Neural crest cell (in vitro differentiated cells): ENCODE data around the gene CEP19. TPM values are rescaled to one million over a fixed set of nuclear protein-coding genes. Genes with fewer than 3 reads are reported as not detected.

Source experiments
- DNase-seq: peaks from one replicate; pipeline ENCODE4 v3.0.0; 2021; ENCODE audit warnings: low read depth, mixed read lengths, low spot score
- H3K27ac Mint-ChIP-seq: one replicate; pipeline ENCODE4 v1.8.0; 2021; ENCODE audit warnings: mild to moderate bottlenecking, mixed read lengths; ENCODE audit not compliant: unreplicated experiment
- H3K27me3 Mint-ChIP-seq: 2 replicates; pipeline ENCODE4 v1.8.0; 2021; ENCODE audit warnings: low read depth, mild to moderate bottlenecking, mixed read lengths
- H3K36me3 Mint-ChIP-seq: 2 replicates; pipeline ENCODE4 v1.8.0; 2021; ENCODE audit warnings: low read depth, mild to moderate bottlenecking, mixed read lengths
- H3K4me1 Mint-ChIP-seq: 2 replicates; pipeline ENCODE4 v1.8.0; 2021; ENCODE audit warnings: mixed read lengths
- H3K4me3 Mint-ChIP-seq: one replicate; pipeline ENCODE4 v1.8.0; 2021; ENCODE audit warnings: mild to moderate bottlenecking, mixed read lengths
- H3K9me3 Mint-ChIP-seq: 2 replicates; pipeline ENCODE4 v1.8.0; 2021; ENCODE audit warnings: mixed read lengths
- total RNA-seq: library from RNA; stranded (reverse); gene quantifications from 2 replicates; pipeline ENCODE4 v1.2.1, GENCODE V29; 2021
- TF ChIP-seq, protein P1 (sequence below): fragments of 200-600 bp; sonication (generic); conservative IDR thresholded peaks from 2 replicates; pipeline ENCODE4 v1.5.0; 2021; ENCODE audit warnings: antibody characterized with exemption, mild to moderate bottlenecking

Gene CEP19
- total RNA-seq, 1 donor from 2014 or later, result 6.3 TPM

GRCh38 chr3:196706327-196706726 lies 5.7 kb downstream of the CEP19 start:
- H3K4me3 Mint-ChIP-seq, result no peak overlapping the region
- no peaks in the 10 kb centered on the region for H3K27me3 Mint-ChIP-seq
- no peak overlapping the region for H3K27ac Mint-ChIP-seq
- H3K9me3 Mint-ChIP-seq, result no peaks in the 10 kb centered on the region
- peaks cover 1% of the 10 kb centered on the region for H3K4me1 Mint-ChIP-seq
- DNase-seq, result no peak
- TF ChIP-seq, protein P1, sequence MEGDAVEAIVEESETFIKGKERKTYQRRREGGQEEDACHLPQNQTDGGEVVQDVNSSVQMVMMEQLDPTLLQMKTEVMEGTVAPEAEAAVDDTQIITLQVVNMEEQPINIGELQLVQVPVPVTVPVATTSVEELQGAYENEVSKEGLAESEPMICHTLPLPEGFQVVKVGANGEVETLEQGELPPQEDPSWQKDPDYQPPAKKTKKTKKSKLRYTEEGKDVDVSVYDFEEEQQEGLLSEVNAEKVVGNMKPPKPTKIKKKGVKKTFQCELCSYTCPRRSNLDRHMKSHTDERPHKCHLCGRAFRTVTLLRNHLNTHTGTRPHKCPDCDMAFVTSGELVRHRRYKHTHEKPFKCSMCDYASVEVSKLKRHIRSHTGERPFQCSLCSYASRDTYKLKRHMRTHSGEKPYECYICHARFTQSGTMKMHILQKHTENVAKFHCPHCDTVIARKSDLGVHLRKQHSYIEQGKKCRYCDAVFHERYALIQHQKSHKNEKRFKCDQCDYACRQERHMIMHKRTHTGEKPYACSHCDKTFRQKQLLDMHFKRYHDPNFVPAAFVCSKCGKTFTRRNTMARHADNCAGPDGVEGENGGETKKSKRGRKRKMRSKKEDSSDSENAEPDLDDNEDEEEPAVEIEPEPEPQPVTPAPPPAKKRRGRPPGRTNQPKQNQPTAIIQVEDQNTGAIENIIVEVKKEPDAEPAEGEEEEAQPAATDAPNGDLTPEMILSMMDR, result no peak
- H3K36me3 Mint-ChIP-seq, result no peaks in the 10 kb centered on the region

DNA sequence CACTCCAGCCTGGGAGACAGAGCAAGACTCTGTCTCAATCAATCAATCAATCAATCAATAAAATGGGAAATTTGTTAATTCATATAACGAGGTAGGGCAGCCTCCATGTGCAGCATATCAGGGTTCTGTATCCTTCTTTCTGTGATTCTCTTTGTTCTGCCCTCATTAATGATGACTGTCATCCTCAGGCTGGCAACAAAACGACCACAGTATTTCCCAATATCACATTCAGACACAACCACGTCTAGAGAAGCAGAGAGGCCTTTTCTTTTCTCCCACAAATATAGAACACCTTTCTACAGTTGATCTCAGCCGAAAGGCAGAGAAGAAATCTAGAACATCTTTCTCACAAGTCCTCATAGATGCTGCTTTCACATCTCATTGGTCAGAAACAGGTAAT lies 11.2 kb downstream of the CEP19 start:
- TF ChIP-seq, protein P1, result no peak

DNA sequence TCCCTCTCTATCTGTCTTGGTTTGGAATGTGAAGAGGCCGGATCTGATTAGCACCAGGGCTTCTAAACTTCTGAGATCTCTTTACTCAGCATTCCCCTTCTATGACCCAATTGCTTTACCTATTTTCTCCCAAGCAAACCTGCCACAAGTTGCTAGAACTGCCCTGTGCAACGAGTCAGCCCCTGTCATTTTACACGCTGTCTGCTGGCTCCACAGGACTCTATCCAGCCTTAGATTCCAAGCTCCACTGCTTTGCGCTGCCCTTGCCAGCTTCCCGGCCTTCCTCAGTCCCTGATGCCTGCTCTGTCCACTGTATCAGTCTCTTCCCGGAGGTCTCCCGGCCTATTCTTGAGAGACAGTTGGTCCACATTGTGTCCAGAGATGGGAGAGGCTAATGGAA lies 12.3 kb downstream of the CEP19 start:
- no peaks in the 10 kb centered on the region for H3K9me3 Mint-ChIP-seq
- no peaks in the 10 kb centered on the region for H3K36me3 Mint-ChIP-seq
- H3K27me3 Mint-ChIP-seq, result no peaks in the 10 kb centered on the region
- TF ChIP-seq, protein P1, result no peak
- H3K27ac Mint-ChIP-seq, result no peak overlapping the region
- no peaks in the 10 kb centered on the region for H3K4me1 Mint-ChIP-seq
- no peak overlapping the region for H3K4me3 Mint-ChIP-seq
- DNase-seq, result no peak

More for the DNA sequence above, 11.2 kb downstream of the CEP19 start:
- Mint-ChIP-seq H3K4me1 (no peaks in the 10 kb centered on the region), H3K9me3 (no peaks in the 10 kb centered on the region), H3K27me3 (no peaks in the 10 kb centered on the region), H3K36me3 (no peaks in the 10 kb centered on the region), H3K27ac (no peak overlapping the region), H3K4me3 (no peak overlapping the region)
- no peak for DNase-seq

DNA sequence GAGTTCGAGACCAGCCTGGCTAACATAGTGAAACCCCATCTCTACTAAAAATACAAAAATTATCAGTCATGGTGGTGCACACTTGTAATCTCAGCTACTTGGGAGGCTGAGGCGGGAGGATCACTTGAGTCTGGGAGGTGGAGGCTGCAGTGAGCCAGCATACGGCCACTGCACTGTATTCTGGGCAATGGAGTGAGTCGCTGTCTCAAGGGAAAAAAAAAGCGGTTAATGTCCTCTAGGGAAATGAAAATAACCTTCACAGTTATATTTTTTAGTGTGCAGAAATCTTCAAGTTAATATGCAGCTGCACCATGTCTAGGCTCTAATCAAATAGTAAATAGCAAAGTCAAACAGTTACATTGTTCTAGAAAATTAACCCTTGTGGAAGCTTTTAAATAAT lies 14.8 kb downstream of the CEP19 start:
- H3K36me3 Mint-ChIP-seq, result no peaks in the 10 kb centered on the region
- DNase-seq, result no peak
- TF ChIP-seq, protein P1, result no peak

DNA sequence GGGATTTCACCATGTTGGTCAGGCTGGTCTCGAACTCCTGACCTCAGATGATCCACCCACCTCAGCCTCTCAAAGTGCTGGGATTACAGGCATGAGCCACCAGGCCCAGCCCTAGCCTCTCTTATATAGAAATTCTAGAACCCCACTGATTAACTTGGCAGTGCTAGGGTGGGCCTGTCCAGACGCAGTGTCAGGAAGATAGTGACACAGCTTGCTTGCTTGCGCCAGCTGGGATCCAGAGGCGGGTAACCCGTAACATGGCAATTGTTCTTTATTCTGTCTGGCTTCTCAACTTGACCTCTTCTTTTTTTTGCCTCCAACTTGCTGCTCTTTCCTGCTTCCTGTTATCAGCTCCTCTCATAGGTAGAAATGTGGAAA lies 16.2 kb downstream of the CEP19 start:
- no peak overlapping the region for H3K4me3 Mint-ChIP-seq
- no peaks in the 10 kb centered on the region for H3K9me3 Mint-ChIP-seq
- DNase-seq, result no peak
- no peaks in the 10 kb centered on the region for H3K36me3 Mint-ChIP-seq
- TF ChIP-seq, protein P1, result no peak
- no peaks in the 10 kb centered on the region for H3K4me1 Mint-ChIP-seq
- H3K27me3 Mint-ChIP-seq, result no peaks in the 10 kb centered on the region
- no peak overlapping the region for H3K27ac Mint-ChIP-seq

More for the DNA sequence above, 14.8 kb downstream of the CEP19 start:
- Mint-ChIP-seq H3K4me3 (no peak overlapping the region), H3K27ac (no peak overlapping the region), H3K27me3 (no peaks in the 10 kb centered on the region), H3K4me1 (no peaks in the 10 kb centered on the region), H3K9me3 (no peaks in the 10 kb centered on the region)
